HG03354 (cell line): Measurements from ENCODE around the gene JAKMIP1.
"Not testable (repeated sequence)": the region's sequence is repeated elsewhere in the genome, so short reads cannot be mapped to it uniquely, and the experiment has no call there.

ENCODE experiments used
- ATAC-seq: cut with Tn5 transposase; IDR thresholded peaks from one replicate; pipeline ENCODE4 v1.9.1; 2021; ENCODE audit warnings: mild to moderate bottlenecking; ENCODE audit not compliant: unreplicated experiment, poor library complexity, severe bottlenecking

Gene JAKMIP1

DNA sequence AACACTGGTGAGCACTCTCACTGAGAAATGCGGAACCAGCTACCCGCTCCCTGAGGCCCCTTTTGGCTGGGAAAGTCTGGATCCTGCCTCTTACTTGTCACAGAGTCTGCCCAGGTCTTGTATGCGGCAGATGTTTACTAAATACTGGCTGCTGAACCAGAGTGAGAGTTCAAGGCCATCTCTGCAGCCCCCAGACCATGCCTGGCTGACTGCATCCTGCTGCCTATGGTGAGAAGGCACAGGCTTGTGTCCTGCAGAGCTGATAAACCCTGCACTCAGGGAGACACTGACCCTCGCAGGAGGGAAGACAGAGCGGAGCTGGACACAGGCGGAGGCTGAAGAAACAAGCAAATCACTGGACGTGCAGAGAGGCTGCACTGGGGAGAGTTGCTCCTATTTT, 46.5 kb downstream of the JAKMIP1 start:
- no peak for ATAC-seq

DNA sequence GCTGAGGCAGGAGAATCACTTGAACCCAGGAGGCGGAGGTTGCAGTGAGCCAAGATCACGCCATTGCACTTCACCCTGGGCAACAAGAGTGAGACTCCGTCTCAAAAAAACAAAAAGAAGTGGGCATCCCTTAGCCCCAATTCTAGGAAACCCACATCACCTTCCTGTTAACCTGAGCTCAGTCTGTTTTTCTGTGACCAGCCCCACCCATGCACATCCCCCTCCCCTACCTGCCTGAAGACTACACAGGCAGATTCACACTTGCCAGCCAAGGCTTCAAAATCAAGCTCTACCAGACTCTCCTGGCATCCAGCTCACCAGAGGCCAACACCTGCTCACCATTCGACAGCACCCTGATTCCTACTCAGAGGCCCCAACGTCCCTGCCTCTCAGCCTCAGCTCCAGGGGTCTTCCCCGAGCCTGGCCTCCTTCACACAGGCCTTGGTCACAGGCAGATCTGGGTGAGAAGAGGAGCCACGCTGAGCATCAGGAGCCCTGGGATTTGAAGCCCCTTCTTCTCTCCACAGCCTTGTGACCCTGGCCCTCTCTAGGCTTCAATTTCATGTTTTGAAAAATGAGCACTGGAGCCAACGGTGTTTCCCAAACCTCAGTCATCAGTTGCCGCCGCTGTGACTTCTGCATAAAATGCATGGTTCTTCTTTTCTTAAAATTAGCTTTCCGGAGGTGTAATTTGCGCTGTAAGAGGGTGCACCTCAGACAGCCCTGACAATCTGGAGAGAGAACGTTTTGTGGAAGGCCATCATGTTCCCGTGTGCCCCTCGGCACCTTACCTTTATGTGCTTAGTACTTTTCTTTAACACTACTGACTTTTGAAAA, 47.3 kb downstream of the JAKMIP1 start:
- ATAC-seq, result no peak

DNA sequence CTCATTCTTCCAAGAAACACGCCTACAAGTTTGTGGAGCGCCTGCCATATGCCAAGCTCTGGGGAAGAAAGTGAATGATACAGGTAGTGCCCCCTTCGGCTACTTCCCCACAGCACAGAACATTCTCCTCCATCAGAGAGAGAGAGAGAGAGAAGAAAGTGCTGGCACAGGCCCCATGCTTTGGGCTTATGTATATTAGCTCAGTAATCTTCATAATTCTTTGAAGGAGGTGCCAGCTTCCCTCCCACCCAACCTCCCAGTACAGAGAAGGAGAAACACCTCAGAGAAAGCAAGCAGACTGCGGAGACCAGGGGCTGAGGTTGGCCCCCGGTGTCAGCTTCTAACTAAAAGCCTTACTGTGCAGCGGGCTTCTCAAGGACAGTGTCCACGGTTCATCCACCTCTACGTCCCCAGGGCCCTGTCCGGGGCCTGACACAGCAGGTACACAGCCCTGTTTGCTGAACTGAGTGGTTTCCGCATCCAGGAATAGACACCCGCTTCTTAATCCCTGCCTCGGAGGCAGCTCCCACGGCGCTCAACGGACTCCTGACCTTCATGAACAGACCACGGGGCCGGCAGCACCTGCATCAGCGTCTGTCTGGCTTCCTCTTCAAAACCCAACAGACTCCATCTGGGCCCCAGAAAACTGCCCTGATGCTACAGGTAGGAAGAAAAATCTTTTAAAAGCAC, 50.2 kb downstream of the JAKMIP1 start:
- no peak for ATAC-seq

DNA sequence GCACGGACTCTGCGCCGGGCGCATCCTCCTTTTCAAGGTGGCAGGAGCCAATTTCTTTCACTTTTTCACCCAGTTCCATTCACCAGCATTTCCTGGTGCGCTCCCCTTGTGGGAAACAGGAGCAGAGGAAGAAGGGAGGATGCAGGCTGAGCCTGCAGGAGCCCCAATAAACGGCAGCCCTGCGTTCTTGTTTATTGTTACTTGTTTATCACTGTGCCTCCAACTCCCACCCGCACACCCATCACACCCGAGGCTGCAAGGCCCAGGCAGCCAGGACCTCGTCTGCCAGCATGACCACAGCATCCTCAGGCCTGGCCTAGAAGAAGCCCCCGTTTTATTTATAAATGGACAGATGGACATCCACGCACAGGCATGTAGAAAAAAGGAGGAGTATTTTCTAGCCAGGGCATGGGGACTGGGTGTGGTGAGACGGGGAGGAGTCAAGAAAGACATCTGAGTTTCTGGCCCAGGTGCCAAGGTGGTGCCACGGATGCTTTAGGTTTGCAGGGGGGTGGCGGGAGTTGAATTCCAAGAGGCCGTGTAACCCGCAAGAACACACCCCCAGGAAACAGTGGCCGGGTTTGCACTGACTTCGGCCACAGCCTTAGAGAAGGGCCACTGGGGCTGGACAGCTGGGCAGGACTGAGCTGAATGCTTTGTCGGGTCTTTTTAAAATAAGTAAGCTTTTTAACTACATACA, 51.7 kb downstream of the JAKMIP1 start:
- ATAC-seq, result no peak

DNA sequence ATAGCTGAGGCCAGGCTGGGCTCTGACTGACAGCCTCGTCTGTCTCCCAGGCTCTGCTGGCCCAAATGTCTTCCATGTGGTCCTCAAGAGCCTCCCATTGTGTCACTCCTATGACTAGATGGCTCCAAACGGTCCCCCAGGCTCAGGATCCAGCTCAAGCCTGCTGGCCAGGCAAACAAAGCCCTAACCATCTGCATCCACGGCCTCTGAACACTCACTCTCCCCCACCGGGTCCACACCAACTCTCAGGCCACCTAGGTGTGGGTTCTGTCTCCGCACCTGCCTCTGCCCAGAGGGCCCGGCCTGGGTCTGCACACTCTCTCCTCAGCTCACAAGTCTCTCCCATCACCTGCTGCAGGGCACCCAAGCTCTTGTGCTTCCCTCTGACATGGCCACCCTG, 52.9 kb downstream of the JAKMIP1 start:
- ATAC-seq, result no peak

DNA sequence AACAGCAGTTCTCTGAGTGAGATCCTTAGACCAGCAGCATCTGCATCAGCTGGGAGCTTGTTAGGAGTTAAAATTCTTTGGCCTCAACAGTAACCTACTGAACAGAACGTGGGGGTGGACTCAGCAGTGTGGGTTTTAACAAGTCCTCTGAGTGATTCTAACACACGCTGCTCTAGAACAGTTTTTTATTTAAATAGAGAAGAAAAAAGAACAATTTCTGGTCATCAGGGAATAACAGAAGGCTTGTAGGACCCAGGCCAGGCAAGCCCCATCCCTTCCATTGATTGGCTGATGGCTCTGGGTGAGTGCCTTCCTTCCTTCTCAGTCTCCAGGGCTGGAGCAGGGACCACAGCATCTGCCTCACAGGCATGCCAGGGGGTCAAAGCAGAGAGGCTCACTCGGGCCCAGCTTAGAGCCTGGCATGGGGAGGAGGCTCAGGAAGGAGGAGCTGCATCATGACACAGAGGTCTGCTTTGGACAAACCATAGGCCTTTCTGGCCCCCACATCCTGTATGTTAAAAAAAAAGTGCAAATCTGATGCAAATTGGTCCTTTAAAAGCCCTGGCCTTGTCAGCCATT, 56.7 kb downstream of the JAKMIP1 start:
- ATAC-seq, result no peak

DNA sequence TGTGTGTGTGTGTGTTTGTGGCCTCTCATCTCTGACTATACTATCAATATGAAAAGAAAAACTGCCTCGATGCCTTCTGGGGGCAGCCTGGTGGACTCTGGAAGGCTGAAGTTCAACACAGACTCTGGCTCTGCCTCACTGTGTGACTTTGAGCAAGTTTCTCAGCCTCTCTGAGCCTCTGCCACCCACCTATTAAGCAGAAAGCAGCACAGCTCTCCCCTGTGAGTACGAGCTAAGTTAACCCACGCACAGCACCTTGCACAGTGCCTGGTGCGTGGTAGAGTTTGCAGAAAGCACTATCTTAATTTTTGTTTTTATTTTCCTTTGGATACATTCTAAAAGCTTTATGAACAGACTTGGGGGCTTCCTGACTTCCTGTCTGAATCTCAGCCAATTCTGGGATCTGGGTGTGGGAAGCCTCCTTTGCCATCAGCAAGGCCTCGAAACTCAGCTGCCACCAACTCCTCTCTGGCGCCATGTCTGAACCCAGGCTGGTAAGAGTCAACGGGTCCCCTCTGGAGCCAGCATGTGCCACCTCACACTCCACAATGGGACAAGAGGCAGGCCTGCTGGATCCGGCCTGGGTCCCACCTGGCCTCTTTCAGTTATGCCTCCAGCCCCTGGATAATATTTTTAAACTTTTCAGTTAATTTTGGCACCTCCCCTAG, 57.3 kb downstream of the JAKMIP1 start:
- no peak for ATAC-seq

DNA sequence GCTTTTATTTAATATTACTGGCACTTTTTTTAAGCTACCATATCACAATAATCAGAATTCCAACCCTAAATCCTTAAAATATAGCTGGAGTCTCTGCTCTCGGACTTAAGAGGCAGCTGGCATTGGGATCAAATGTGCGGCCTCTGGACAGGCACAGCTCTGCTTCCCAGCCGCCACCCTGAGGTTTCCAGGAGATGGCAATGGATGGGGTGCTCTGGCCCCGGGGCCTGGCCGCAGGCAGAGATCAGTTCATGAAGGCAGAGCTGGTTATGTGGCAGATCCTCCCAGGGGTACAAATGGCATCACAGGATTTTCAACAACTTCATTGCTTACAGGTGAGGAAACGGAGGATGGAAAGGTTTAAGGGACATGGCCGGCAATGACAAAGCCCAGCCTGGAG, 57.8 kb downstream of the JAKMIP1 start:
- no peak for ATAC-seq

DNA sequence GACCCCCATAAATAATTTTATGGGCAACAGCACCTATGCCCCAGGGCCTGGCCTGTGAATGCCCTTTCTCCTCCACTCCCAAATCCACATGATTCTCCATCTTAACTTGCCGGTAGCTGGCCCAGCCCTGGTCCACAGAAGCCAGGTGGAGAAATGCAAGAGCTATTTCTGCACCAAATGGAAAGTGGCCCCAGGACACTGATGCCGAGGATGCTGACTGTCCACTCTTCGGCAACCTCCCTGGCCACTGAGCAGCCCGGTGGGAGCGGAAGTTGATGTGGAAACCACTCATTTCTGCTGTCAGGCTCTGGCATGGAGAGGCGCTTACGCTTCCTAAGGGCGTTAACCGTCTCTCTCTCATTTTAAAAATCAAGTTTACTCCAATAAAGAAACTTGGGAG, 58.8 kb downstream of the JAKMIP1 start:
- no peak for ATAC-seq

DNA sequence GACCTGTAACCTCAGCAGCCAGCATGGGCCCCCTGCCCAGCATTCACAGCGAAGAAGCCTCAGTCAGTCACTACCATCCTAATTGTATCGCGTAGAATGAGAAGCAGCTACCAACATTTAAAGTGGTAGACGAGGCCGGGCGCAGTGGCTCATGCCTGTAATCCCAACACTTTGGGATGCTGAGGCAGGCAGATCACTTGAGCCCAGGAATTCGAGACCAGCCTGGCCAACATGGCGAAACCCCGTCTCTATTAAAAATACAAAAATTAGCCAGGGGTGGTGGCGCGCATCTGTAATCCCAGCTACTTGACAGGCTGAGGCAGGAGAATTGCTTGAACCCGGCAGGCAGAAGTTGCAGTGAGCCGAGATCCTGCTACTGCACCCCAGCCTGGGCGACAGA, 59.3 kb downstream of the JAKMIP1 start:
- not testable (repeated sequence) for ATAC-seq

DNA sequence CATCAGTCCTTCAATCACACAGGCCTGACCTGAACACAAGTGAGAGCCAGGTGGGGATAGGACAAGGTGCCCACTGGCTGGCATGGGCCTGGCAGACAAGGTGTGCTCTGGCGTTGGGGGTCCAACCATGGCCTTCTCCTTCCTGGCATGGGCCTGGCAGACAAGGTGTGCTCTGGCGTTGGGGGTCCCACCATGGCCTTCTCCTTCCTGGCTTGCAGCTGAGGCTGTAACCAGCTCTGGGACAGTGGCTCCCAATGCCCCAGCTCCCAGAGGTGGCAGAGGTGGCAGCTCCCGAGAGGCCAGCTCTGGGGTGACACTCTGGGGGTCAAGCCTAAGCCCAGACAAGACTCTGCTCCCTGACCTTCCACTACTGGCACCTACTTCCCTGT, 62.6 kb downstream of the JAKMIP1 start:
- no peak for ATAC-seq

DNA sequence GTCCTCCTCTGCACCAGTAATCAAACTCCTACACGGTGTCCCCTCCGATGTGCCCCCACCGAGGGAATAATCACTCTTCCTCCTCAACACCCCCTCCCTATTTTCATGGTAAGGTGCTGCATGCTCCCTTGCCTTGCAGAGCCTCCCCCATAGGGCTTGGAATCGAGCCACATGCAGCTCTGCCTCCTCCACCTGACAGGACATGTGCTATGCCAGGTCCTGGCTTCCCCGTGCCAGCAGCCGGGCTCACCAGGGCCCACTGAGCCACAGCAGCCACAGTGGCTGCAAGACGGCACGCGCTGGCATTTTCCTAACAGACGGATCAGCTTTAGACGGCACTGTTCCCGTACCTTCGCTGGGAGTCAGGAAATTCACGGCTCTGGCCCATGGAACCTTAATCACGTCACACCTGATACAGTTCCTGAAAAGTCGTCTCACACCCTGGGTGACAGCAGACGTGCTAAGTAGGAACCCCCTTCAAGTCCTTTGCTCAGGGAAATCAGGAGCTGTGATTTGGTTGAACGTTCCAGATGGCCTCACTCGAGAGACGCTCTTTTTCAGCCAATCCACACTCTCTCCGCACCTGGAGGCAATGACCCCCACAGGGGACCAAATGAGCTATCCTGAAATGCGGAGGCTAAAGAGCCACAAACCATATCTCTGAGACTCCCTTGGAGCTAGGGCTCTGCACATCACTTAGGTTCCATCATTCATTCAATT, 63.2 kb downstream of the JAKMIP1 start:
- ATAC-seq, result no peak

DNA sequence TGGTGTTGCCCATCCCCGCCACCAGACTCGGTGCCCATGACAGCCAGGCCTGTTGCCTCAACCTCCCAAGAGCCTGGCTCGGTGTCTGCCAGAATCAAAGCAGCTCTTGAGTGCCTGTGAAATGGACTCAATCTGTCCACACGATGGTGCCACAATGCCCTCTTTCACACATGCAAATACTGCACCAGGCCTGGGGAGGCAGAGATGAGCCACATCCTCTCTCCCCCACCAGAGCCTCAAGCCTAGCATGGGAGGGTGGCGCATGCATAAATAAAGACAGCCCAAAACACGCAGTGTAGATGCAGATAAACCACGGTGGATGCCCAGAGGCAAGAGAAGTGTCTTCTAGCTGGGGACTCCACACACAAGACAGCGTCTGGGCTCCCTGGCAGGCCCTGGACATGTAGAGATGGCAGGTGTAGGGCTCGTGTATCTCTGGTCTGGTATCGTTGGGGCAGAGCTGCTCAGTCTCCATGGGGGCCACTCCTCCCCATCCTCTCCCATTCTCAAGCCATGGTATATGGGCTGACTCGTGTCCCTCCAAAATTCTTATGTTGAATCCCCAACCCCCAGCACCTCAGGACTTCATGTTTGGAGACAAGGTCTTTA, 65.6 kb downstream of the JAKMIP1 start:
- peak; percentile 59 for ATAC-seq

DNA sequence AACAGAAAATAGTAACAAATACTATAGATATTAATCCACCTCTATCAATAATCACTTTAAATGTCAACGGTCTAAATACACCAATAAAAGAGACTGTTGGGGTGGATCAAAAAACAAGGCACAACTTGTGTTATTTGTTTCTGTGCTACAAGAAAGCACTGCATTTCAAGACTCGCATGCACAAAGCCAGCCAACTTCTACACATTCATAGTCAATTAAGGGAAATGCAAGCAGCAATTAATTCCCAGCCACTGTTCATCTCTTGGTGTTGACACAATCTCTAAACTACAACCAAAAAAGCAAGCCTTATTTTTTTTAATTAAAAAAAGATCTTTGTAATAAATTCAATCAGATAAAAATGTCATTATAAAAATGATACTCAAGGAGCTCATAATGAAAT, 67.6 kb downstream of the JAKMIP1 start:
- ATAC-seq, result no peak

DNA sequence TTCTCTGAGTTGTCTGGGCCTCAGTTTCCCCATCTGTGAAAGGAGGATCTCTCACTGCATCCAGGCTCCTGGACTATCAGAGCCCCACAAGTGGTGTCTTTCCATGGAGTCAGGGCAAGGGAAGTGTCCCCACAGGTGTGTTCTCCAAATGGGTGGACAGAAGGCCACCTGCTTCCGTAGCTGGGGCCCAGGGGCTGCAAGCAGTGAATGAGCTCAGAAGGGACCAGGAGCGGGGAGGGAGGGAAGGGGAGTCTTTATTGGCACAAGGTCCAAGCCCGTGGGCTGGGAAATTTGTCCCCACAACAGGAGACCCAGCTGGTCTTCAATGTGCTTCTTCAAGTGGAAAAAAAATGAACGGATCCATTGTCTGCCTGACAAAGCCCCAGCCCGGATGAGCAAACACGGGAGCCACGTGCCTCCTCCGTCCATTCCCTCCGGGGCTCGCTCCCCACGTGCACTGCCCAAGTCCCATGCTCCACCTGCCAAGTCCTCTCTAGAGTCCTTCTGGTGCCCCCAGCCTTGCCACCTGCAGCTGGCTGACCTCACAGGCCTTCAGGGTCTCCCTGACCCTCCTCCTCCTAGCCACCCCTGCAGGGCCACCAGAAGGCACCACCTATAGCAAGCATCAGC, 72.0 kb downstream of the JAKMIP1 start:
- no peak for ATAC-seq

DNA sequence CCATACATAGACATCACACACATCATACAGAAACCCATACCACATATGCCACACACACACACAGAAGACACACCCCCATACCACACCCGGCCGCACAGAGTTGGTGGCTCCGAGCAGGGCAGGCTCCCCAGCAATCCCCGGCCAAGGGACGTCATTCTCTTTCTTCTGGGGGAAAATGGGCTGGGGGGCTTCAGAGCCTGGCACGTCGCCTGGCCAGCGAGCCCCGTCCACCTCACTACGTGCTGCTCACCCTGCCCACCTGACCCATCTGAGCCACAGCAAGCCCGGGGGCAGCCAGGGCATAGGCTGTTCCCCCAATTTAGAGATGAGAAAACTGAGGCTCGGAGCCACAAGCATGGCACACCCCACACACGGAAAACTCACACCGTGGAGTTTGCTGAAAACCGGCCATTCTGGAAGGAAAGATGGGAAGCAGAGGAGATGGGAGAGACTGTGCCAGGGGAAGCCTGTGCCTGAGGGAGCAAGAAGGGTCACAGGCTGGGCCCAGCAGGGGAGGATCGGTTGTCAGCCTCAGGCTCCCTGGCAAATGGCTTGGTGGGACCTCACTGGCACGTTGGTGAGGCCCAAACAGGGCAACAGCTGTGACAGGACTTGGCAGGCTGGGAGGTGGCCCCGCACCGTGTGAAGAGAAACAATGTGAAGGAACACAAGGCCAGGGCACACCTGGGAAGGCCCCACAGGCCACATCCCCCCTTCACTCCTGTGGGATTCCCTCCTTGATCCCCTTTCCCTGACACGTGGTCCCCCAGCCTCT, 73.2 kb downstream of the JAKMIP1 start:
- ATAC-seq, result no peak

DNA sequence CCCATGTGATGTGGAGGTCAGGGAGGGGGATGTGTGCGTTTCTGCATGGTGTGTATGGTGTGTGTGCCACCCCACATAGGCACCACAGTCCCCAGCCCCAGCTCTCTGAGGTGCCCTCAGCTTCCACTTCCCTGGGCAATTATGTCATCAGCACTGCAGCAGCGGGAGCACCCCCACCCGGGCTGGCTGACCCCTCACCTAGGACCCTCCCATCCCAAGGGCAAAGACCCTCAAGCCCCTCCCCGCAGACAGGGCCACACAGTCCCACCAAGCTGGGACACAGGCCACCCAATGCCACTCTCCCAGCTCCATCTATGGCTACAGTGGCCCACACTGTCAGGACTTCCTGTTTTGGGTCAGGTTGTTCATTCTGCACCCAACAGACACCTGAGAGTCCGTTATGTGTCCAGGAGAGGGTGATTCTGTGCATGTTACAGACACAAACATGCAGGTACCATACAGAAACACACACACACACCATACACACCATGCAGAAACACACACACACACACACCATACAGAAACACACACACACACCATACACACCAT, 75.2 kb downstream of the JAKMIP1 start:
- ATAC-seq, result no peak
